SK-N-MC (cell line): ENCODE results near the gene INIP.

ENCODE experiments used
- EZH2 ChIP-seq: fragments of 200-600 bp; sonication (generic); IDR thresholded peaks from one replicate; pipeline ENCODE4 v1.6.1; 2017; ENCODE audit warnings: antibody characterized with exemption
- POLR2AphosphoS5 ChIP-seq: IDR thresholded peaks from 2 replicates; pipeline ENCODE4 v1.6.1; 2012; ENCODE audit warnings: mild to moderate bottlenecking, low read depth, low read length, borderline replicate concordance

- TF ChIP-seq POLR2AphosphoS5 (no peak), EZH2 (no peak)
These were observed 14.1 kb upstream of the INIP start for GRCh38 chr9:112731971-112732370.
